ENCODE results near the gene PSMA7.

Gene PSMA7

DNA sequence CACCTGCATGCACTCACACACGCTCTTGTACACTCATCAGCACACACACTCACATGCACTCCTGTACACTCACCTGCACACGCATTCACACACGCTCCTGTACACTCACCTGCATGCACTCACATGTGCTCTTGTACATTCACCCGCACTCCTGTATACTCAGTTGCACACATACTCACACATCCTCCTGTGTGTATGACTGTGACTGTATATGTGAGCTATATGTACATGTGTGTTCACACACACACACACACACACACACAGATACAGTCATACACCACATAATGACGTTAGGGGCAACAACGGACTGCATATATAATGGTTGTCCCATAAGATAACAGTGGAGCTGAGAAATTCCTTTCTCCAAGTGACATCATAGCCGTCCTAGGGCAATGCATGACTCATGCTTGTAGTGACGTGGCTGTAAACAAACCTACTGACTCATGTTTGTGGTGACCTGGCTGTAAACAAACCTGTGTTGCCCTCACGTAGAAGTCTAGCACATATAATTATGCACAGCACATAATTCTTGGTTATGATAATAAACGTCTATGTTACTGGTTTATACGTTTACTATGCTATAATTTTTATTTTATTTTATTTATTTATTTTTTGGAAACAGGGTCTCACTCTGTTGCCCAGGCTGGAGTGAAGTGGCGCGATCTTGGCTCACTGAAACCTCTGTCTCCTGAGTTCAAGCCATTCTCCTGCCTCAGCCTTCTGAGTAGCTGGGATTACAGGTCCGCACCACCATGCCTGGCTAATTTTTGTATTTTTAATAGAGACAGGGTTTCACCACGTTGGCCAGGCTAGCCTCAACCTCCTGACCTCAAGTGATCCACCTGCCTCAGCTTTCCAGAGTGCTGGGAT lies 54.7 kb downstream of the PSMA7 start:
- no peak for DNase-seq (ENCODE audit: low read depth, low spot score)

GRCh38 chr20:62087632-62088031 lies 55.6 kb downstream of the PSMA7 start:
- DNase-seq (ENCODE audit: low read depth, low spot score) = no peak

- DNase-seq (ENCODE audit: low read depth, low spot score) = no peak
Observed at GRCh38 chr20:62087227-62087626, 56.0 kb downstream of the PSMA7 start.
